Esophagus muscularis mucosa (tissue), 4 donors: ENCODE results near the gene RAI14.

Experiments
- CTCF ChIP-seq, 3 experiments: fragments of 200-600 bp in 2 of 3; fragments of 450-650 bp in 1 of 3; sonication (generic) in 2 of 3; IDR thresholded peaks; one replicate each; pipeline ENCODE4 v1.5.1; 2017 to 2019; ENCODE audit warnings: antibody characterized with exemption in 3 of 3, mild to moderate bottlenecking in 2 of 3, moderate library complexity in 1 of 3
- EP300 ChIP-seq: sonication (generic); formaldehyde crosslinking; IDR thresholded peaks from one replicate; pipeline ENCODE4 v1.6.1; 2017; ENCODE audit warnings: antibody characterized with exemption
- POLR2A ChIP-seq: fragments of 450-650 bp; IDR thresholded peaks from one replicate; pipeline ENCODE4 v1.6.1; 2017; ENCODE audit warnings: antibody characterized with exemption, moderate library complexity, mild to moderate bottlenecking, low read depth
- POLR2AphosphoS5 ChIP-seq, 2 donors: sonication (generic); formaldehyde crosslinking; IDR thresholded peaks; one replicate each; pipeline ENCODE4 v1.6.1; 2017; ENCODE audit warnings: antibody characterized with exemption in 2 of 2

DNA sequence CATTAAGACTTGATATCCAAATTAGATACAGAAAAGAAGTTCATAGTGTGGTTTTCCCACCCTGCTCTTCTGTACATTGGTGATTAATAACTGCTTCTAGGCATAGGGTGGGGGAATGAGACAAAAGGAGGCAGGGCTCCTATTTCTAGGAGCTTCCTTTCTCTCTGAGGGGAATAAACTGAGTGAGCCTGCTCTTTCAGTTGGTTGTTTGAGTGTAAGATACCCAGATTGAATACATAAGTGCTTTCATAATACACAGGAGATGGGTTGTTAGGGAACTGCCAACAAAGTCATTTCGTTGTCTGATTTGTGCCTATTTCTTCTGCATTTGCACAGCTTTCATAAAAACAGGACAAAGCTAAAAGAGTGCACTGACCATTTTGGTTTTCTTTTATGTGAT is 133.9 kb downstream of the RAI14 start:
- TF ChIP-seq CTCF (IDR thresholded peaks at IDR 0.05) (no peak), EP300 (no peak), POLR2A (no peak), POLR2AphosphoS5 (IDR thresholded peaks at IDR 0.05) (no peak)
